GM08714 (cell line): ENCODE results near the gene MALRD1.

Experiments used
- H3K4me3 ChIP-seq: fragments of 200-500 bp; sonication (Bioruptor generic); 2 replicates; pipeline ENCODE4 v1.5.1; 2014; ENCODE audit warnings: mild to moderate bottlenecking, low read length, inconsistent platforms
- ZNF274 ChIP-seq: IDR thresholded peaks from 2 replicates; pipeline ENCODE4 v1.6.1; 2012; ENCODE audit warnings: mild to moderate bottlenecking, low read depth, low read length

The MALRD1 gene

DNA sequence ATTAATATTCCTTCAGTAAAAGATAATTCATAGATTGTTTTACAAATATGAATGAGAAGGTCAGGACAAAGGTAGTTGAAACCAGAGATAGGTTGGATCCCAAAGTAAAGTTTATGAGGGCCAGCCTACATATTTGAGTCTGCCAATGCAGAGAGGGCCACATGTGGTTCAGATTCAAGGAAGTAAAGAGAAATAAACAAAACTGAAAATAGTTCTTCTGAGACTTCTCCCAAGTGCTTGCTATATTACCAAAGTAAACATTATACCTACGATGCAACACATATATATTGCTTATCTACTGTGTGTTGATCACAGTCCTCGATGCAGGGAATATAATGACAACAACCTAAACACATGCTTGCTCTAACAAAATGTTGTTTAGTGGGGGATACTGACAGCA lies 109.8 kb downstream of the MALRD1 start:
- no peak for TF ChIP-seq ZNF274
- no peak overlapping the region for H3K4me3 ChIP-seq

- no peak overlapping the region for H3K4me3 ChIP-seq
- no peak for TF ChIP-seq ZNF274
Observed at GRCh38 chr10:19158870-19159269, 110.3 kb downstream of the MALRD1 start.

DNA sequence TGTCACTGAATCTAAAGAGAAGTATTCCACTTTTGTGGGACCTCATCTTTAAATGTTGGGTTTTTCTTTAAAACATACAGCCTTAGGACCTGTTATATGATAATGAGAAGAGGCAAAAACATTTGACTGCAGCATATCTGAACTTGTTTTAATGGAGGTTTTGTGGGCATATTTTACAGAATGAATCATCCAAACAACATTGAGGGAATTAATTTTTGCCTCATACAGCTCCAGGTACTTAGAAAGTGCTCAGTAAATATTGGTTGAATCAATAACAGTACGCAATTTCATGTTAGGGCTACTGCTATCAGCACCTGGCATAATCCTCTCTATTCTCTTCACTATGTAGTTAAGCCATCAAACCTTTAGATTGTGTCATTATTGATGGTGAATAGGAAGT lies 115.9 kb downstream of the MALRD1 start:
- no peak overlapping the region for H3K4me3 ChIP-seq
- no peak for TF ChIP-seq ZNF274

DNA sequence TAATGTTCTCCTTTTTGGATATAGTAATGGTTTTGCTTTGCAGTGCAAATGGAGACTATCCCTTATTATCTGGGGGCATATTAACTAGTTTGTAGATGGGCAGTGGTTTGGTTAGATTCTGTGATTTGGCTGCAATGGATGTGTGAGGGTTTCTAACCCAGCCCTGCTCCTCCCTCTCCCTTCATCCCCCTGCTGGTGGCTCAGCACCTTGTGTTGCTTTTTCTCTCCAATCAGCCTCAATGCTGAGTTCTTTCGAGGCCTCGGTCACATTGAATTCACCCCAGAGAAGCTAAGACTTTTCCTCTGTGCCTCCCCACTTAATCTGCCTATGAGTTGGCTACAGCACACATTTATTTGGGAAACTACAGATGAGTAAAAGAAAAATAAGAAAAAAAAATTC lies 120.0 kb downstream of the MALRD1 start:
- no peak overlapping the region for H3K4me3 ChIP-seq
- TF ChIP-seq ZNF274 = no peak

GRCh38 chr10:19169041-19169440 lies 120.4 kb downstream of the MALRD1 start:
- no peak overlapping the region for H3K4me3 ChIP-seq
- TF ChIP-seq ZNF274 = no peak

DNA sequence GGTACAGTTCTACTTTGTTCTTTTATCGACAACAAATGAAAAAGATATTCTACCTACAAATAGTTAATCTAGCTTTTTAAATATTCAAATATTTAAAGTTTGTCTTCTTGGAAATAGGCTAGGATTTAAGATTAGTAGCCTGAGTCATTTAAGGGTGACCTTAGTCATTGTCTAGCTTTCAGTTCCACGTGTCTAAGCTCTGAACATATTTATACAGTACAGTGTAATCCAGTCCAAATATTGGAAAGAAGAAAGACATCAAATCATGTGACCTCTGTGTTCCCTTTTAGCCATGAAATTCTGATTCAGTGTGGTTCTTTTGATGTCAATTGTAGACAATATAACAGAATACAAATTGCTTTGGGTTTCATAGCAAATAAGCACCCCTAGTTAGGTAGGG lies 121.1 kb downstream of the MALRD1 start:
- H3K4me3 ChIP-seq = no peak overlapping the region
- no peak for TF ChIP-seq ZNF274

GRCh38 chr10:19178675-19179074 lies 130.1 kb downstream of the MALRD1 start:
- H3K4me3 ChIP-seq = no peak overlapping the region
- no peak for TF ChIP-seq ZNF274

GRCh38 chr10:19184891-19185290 lies 136.3 kb downstream of the MALRD1 start:
- no peak for TF ChIP-seq ZNF274
- no peak overlapping the region for H3K4me3 ChIP-seq

DNA sequence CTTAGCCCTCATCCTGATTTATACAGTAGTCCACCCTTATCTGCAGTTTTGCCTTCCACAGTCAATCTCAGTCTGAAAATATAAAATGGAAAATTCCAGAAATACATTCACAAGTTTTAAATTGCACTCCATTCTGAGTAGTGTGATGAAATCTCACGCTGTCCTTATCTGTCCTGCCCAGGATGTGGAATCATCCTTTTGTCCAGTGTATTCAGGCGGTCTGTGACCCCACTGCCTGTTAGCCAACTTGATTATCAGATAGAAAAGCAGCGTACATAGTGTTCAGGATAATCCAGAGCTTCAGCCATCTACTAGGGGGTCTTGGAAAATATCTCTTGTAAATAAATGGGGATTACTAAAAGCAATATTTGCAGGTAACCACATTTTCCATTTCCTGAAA lies 146.3 kb downstream of the MALRD1 start:
- H3K4me3 ChIP-seq = no peak overlapping the region
- TF ChIP-seq ZNF274 = no peak

- H3K4me3 ChIP-seq = no peak overlapping the region
- TF ChIP-seq ZNF274 = no peak
Observed at GRCh38 chr10:19195698-19196097, 147.1 kb downstream of the MALRD1 start.

DNA sequence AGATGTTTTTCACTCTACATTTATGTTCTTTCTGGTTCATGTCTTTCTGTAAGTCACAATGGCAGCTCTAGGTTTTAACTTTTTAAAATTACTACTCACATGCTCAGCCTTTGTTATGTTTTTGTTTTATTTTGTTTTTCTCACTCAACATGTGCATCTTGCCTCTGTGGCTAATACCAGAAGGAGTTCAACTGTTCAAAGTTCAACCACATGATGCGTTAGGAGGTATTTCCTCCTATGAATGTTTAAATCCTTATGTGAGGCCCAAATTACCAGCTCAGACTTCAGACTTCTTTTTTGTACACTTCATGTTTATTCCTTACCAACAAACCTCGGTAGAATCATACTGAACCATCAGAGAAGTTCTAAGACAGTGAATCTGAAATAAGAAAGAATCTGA lies 151.6 kb downstream of the MALRD1 start:
- TF ChIP-seq ZNF274 = no peak
- H3K4me3 ChIP-seq = no peak overlapping the region

DNA sequence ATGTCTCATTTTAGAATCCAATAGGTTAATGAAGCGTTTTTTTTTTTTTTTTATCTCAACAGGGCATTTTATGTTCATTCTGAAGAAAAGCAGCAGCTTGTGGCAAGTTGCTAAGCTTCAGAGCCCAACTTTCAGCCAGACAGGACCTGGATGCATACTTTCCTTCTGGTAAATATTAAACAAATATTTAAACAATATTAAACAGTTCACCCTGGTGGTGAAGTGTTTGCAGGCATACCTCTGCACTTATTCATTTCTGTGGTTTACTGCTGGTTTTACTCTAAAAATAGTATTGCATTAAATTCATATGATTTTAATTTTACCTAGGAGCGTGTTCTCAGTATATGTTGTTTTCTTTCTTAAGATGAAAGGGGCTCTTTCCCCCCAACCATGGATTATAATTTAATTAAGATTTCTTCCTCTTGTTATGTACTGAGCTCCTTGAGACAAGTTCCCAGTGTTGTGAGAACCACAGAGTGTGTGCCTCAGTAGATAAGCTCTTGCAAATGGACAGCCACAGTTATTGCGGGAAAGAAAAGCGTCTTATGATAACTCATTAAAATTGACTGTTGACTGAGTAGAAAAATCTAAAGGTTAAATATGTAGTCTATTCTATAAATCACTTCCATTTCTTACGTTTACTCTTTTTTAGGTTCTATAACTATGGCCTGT lies 155.8 kb downstream of the MALRD1 start:
- no peak overlapping the region for H3K4me3 ChIP-seq
- no peak for TF ChIP-seq ZNF274

DNA sequence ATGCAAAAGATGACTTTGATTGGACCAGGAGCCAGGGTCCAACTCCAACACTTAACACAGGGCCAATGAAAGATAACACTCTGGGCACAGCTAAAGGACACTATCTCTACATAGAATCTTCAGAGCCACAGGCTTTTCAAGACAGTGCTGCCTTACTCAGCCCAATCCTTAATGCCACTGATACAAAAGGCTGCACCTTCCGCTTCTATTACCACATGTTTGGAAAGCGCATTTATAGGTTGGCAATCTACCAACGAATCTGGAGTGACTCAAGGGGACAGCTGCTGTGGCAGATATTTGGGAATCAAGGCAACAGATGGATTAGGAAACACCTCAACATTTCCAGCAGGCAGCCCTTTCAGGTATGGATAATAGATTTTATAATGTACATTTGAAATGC lies 160.7 kb downstream of the MALRD1 start:
- H3K4me3 ChIP-seq = no peak overlapping the region
- TF ChIP-seq ZNF274 = no peak

DNA sequence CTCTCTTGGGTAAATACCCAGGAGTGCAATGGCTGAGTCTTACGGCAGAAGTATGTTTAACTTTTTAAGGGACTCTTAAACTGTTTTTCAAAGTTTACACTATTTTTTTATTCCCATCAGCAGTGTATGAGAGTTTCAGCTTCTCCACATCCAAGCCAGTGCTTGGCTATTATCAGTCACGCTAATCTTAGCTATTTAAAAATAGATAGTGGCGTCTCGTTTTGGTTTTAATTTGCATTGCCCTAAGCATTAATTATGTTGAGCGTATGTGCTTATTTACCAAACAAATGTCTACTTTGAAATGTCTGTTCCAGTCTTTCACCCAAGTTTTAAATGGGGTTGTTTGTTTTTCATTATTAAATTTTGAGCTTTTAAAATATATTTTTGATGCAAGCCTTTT lies 164.0 kb downstream of the MALRD1 start:
- H3K4me3 ChIP-seq = no peak overlapping the region
- no peak for TF ChIP-seq ZNF274

- H3K4me3 ChIP-seq = no peak overlapping the region
- no peak for TF ChIP-seq ZNF274
Observed at GRCh38 chr10:19221216-19221615, 172.6 kb downstream of the MALRD1 start.

DNA sequence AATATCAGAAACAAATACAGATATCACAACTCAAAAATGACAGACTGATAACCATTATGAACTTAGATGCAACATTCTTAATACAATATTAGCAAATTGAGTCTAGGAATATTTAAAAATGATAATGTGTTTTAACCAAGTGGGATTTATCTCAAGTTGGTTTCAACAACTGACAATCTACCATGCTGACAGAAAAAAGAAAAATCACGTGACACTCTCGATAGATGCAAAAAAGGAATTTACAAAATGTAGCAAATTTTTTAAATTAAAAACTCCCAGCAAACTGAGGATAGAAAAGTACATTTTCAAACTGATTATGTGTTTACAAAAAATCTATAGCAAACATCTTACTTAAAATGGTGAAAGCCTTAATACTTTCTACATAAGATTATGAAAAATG lies 177.4 kb downstream of the MALRD1 start:
- TF ChIP-seq ZNF274 = no peak

More for the DNA sequence above, 177.4 kb downstream of the MALRD1 start:
- no peak overlapping the region for H3K4me3 ChIP-seq
